Endometrial microvascular endothelial cells (primary cell): Measurements from ENCODE around the gene MAMDC2. TPM values are rescaled to one million over a fixed set of nuclear protein-coding genes. Genes with fewer than 3 reads are reported as not detected.

Experiments used
- in situ Hi-C: cut with HindIII; loops from 2 replicates; pipeline ENCODE4 v1.10.0; 2017; ENCODE audit warnings: low sequenced_read_pairs, low pct_unique_long_range_greater_than_20kb; ENCODE audit errors: inconsistent ontology term
- total RNA-seq: library from RNA; depleted of rRNA; stranded (reverse); fragments of >200 nt; gene quantifications from one replicate; pipeline ENCODE4 v1.2.3, GENCODE V29; 2015; ENCODE audit errors: inconsistent ontology term

The MAMDC2 gene, protein sequence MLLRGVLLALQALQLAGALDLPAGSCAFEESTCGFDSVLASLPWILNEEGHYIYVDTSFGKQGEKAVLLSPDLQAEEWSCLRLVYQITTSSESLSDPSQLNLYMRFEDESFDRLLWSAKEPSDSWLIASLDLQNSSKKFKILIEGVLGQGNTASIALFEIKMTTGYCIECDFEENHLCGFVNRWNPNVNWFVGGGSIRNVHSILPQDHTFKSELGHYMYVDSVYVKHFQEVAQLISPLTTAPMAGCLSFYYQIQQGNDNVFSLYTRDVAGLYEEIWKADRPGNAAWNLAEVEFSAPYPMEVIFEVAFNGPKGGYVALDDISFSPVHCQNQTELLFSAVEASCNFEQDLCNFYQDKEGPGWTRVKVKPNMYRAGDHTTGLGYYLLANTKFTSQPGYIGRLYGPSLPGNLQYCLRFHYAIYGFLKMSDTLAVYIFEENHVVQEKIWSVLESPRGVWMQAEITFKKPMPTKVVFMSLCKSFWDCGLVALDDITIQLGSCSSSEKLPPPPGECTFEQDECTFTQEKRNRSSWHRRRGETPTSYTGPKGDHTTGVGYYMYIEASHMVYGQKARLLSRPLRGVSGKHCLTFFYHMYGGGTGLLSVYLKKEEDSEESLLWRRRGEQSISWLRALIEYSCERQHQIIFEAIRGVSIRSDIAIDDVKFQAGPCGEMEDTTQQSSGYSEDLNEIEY
- 1.0 TPM for total RNA-seq

DNA sequence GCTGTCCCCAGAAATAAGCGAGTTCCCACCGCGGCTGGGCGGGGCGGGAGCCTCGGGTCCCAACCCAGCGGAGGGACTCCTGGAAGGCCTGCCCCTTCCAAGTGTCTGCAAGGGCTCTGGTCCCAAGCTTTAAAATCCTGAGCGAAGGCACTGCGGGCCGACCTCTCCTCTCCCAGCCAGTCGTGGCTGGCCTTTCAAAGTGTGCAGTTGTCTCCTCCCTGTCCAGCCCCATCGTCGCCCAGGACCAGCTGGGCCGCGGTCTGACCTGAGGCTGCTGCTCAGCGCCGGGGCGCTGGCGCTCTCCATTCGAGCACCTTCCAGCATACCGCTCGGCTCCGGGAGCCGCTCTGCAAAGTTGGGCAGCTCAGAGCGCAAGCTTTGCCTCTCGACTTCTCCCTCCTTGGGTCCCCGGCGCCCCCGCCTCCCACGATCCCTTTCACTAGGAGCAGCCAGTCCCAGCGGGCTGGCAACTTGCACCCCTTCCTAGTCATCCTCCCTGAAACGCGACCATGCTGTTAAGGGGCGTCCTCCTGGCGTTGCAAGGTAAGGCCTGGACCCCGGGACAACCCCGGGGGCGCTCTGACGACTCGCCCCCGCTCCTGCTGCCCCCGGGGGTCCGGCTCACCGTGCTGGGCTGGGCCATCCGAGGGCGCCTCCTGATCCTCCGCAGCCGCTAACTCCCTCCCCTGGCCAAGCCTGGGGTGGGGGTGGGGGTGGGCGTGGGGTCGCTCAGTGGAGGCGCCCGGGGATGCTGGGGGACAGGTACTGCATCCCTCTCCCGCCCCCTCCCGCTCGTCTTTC lies at the start of gene MAMDC2:
TSS of gene MAMDC2 (plus strand) at position 160 of the 801 bp plus-strand sequence. CDS start at position 510, 350 bp downstream.
- in situ Hi-C loops: no loop called here

DNA sequence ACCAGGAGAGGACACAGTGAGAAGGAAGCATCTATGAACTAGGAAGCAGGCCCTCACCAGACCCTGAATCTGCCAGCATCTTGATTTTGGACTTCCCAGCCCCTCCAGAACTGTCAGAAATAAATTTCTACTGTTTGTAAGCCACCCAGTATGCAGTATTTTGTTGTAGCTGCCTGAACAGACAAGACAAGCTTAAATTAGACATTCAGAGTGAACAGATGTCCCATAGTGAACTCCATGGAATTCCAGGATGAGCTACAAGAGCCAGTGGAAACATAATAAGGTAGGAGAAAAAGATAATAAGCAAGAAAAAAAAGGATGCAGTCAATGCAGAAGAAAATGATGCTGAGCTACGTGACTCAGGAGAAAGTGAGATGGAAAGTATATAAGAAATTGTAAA lies 47.8 kb upstream of the MAMDC2 start:
- in situ Hi-C loops: no loop called here

DNA sequence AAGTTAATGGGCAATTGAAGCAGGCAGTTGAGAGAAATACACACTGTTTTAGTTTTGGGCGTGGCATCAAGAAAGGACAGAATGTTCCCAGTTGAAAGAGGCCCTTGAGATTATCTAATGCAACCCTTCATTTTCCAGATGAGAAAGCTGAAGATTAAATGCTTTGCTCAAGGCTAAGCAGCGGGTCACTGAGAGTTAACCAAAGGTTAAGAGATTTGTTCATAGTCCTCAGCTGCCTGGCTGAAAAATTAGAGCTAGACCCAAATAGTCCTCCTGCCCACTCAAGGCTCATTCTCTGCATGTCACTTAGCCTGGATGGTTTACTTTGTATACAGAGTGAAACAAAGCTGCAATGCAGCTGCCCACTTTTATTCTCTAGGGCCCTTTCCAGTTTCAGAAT lies 46.7 kb upstream of the MAMDC2 start:
- in situ Hi-C loops: no loop called here

DNA sequence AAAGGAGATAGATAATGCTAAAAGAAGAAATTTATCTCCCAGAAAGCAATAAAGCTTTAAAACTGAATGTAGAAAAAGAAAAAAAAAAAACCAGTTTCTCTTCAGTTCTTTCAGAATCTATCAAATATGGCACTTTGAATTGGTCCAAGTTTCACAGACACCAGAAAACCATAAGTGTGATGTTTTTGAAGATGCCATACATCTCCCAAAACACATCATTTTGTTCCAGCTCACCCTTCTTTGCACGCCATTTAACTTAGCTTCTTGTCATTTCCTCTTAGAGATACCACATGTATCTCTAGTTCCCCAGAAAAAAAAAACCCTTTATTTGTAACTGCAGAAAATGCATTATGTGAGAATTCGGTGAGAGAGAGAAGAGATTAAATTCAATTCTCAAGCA lies 46.1 kb upstream of the MAMDC2 start:
- in situ Hi-C loops: no loop called here

DNA sequence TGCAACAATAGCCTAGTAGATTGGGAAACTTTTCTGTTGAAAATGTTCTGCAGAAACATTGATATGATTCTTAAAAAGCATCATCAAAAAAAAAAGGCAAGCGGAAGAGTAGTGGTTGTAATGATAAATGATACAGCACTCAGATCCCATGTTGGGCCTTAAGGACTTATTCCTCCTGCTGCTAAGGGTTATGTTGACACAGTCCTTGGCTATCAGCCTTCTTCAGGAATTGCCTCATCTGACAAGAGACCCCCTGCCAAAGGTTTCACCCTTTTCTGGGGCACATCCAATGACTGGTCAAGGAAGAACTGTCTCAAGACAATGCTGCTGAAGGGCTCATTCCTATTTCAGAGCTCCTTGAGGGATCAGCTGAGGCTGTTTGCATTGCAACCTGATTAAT lies 44.3 kb upstream of the MAMDC2 start:
- in situ Hi-C loops: no loop called here

DNA sequence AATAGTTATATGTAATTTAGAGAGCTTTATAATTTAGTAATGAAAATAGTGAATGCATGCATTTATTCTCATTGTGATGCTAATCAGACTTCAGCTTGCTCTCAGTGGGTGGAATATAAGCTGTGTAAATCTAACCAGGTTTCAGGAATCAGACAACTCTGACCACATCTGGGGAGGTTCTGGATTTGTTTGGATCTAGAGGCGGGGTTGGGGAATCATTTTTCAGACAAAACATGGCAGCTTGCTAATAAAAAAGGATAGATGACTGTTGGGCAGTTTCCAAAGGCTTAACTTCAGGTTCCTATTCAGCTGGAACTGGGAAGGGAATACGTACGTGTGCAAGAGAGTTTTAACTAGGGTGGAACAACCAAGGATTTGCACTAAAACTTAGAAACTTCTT lies 43.2 kb upstream of the MAMDC2 start:
- in situ Hi-C loops: no loop called here

DNA sequence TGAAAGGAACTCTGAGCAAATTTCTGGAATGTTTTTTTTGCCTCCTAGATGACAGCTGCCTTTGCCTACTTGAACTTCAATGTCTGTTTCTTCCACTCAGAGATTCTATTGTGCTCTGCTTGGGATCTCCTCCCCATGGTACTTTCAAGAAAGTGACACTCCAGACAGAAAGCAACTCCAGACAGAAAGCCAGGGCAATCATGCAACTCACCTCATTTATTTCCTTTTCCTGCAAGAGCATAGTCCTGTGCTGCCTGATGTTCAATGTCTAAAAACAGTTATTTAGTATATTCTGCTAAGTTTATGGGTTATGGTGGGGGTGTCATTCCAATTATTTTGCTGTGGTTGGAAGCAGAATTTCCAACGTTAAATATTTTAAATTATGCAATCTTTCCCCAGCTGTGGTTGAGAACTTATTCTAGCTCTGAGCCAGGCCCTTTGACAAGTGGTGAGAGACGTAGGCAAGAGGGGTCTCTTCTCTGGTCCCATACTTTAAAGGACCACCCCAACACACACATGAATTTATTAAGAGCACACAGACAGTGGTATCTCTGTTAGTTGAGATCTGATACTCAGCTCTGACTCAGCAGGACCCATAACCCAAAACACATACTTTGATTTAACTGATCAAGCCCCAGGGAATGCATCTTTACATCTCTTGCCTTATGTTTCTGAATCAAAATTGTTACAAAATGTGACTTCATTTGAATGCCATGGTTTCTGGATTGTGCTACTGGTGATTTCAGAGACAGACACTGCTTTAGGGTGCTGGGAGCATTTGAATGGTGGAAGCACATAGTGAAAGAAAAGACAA lies 39.5 kb upstream of the MAMDC2 start:
- in situ Hi-C loops: no loop called here

DNA sequence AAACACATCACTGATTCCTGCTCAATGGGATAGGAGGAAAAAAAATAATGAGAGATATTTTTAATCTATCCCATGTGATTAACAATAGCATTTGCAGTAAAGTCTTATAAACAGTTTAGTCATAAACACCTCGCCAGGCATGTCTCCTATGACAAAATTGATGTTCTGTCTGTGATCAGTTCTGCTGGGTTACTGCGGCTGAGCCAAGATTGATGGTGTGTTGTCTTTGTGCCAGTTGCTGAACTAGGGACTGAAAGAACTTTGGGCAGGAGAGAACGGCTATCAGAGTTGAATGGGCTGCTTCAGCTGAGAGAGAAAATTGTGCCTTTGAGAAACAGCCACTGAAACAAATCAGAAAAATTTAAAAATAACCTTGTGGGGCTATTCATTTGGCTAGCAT lies 37.3 kb upstream of the MAMDC2 start:
- in situ Hi-C loops: no loop called here

GRCh38 chr9:70007831-70008230 lies 35.8 kb upstream of the MAMDC2 start:
- in situ Hi-C loops: no loop called here

GRCh38 chr9:70010015-70010414 lies 33.6 kb upstream of the MAMDC2 start:
- in situ Hi-C loops: no loop called here

DNA sequence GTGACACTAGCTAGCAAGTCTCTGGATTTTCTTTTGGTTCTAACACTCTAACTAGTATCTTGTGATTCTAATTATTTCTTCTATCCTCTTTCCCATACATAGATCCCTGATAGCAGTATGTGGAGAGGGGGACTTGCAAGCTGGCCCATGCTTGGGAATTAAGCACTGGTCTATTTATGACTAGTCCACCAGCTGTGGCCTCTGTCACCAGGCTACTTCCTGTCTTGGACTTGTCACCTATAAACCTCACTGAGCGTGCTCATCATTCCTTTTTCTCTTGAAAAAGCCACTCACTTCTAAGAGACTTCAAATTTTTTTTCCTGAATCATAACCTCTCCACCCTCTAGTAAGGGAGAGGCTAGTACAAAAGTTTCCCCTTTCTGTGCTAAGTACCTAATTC lies 32.3 kb upstream of the MAMDC2 start:
- in situ Hi-C loops: no loop called here

DNA sequence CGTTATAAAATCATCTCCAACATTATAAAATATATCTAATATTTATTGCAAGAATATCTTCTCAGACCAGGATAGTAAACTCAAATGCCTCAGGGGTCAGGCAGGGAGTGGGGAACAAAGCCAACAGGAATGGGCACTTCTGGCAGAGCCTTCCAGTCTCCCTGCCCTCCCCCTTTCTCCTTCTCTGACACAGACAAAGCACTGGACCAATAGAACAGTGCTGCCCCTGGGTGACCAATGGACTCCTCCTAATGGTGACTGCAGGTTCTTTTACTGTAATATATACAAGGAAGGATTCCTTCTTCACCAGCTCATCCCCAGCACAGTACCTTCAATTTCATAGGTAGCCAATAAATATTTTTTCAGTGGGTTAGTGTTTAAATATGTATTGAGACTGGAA lies 31.1 kb upstream of the MAMDC2 start:
- in situ Hi-C loops: no loop called here

DNA sequence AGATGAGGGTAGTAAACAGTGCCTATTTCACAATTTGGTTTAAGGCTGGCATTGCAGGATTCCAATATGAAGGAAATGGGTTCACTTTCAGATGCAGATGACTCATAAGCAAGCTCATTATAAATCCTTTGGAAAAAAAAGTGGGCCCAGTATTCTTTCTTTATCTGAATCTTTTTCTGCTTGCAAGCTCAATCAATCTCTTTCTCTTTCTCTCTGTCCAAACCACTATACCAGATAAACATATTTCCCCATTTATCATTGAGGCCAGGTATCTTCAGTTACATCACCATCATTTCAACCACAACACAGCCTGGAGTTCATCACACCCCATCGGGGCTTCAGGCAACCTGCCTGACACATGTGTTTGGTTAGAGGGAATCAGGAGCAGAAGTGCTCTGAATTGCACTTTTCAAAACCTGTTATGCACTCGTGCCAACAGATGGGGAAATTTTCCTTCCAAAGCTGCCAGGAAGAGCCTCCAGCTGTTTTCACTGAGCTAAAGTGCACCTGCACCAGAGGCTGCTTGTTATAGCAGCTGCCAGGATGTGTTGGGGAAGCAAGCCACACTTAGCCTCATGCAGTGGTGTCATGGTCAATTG lies 30.0 kb upstream of the MAMDC2 start:
- in situ Hi-C loops: no loop called here

DNA sequence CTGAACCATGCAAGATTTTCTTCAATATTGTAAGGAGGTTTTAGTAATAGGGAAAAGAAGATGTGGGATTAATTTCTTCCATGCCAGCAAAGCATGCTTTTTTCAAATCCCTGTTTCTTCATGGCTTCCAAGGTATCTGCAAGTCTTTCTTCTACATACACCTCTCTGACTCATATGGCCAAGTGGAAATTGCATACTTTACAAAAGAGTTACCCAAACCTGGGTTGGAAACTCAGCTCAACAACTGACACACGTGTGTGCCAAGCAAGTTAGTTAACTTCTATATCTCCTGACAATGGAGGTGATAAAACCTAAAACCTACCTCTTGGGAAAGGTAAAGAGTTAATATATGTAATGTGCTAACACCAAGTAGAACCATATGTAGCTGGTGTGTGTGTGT lies 28.5 kb upstream of the MAMDC2 start:
- in situ Hi-C loops: no loop called here

GRCh38 chr9:70020217-70020616 lies 23.4 kb upstream of the MAMDC2 start:
- in situ Hi-C loops: no loop called here

- in situ Hi-C loops: no loop called here
Measured at GRCh38 chr9:70020991-70021571, 22.6 kb upstream of the MAMDC2 start.

GRCh38 chr9:70028287-70028686 lies 15.4 kb upstream of the MAMDC2 start:
- in situ Hi-C loops: no loop called here

DNA sequence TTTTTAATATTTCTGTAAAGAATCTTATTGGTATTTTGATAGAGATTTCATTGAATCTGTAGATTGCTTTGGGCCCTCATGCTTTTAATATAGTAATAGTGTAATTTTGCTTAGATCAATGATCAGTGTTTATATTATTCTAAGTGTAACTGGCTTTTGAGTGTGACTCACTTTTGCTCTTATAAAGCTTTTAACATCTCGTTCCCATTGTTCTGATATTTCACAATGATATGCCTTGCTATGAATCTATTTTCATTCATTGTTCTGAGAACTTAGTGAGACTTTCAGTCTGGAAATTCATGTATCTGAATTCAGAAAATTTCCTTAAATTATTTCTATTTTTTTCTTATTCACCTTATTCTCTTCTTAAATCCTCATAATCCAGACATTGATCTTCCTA lies 13.5 kb upstream of the MAMDC2 start:
- in situ Hi-C loops: no loop called here
